Measurements from ENCODE around the gene APOL1. TPM values are rescaled to one million over a fixed set of nuclear protein-coding genes. Genes with fewer than 3 reads are reported as not detected.

APOL1 gene
- total RNA-seq, 1 donor from 2014 or later: not detected

DNA sequence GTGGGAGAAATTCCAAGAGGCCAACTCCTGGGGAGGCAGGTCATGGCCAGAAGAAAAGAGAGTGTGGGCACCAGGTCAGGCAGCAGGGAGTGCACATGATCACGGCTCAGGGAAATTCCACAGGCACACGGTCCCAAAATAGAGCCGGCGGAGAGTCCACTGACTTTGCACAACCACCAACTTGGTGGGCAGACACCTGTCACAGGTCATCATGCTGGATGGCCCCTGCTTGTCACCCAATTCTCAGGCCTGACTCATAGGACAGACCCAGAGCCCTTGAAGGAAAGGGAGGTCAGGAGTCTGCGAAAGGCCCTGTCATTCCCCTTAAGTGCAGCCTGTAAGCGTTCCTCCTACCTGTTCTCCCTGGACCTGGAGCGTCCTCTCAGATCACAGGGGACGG is 29.4 kb upstream of the APOL1 start:
- Histone ChIP-seq H3K4me3 (no peak overlapping the region), H3K9ac (no peak overlapping the region), H3F3A (ENCODE audit: low read depth) (no peaks in the 10 kb centered on the region), H3K4me2 (no peak overlapping the region), H3K79me2 (ENCODE audit: low read depth) (no peaks in the 10 kb centered on the region), H3K9me3 (ENCODE audit: low read depth) (no peaks in the 10 kb centered on the region), H3K36me3 (no peaks in the 10 kb centered on the region), H3K27ac (no peak overlapping the region), H3K4me1 (peaks cover 16% of the 10 kb centered on the region), H4K20me1 (ENCODE audit: low read depth) (no peaks in the 10 kb centered on the region), H3K27me3 (no peaks in the 10 kb centered on the region), H2AFZ (replicated peaks) (no peak overlapping the region)
- H3K36me3 Mint-ChIP-seq: peaks cover 7% of the 10 kb centered on the region
- H3K27me3 Mint-ChIP-seq (ENCODE audit: insufficient read depth, low read depth): peaks cover 5% of the 10 kb centered on the region
- TF ChIP-seq CTCF (IDR thresholded peaks at IDR 0.05): no peak
- no peak for TF ChIP-seq EZH2 (IDR thresholded peaks at IDR 0.05)
- no peak for TF ChIP-seq EZH2phosphoT487 (IDR thresholded peaks at IDR 0.05)
- H3K27ac Mint-ChIP-seq: no peak overlapping the region
- no peak for DNase-seq (ENCODE audit: low spot score)
- no peak overlapping the region for H3K4me3 Mint-ChIP-seq
- no peaks in the 10 kb centered on the region for H3K9me3 Mint-ChIP-seq
- peaks cover 20% of the 10 kb centered on the region for H3K4me1 Mint-ChIP-seq

DNA sequence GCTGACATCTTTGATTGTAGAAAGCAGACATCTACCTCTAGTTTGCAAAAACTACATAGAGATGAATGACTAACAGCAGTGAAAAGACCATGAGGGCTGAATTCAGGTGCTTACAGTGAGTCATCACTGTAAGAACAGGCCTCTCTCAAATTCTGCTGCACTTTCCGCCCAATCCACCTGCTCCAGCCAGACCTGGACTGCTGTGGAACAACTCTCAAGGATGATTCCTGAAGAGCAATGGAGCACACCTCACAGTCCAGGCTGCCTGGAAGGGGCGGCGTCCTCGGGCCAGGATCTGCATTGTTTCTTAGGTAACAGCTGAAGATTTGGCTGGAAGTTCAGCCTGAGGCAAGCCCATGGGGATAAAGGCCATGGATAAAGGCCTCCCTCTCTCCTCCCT is 28.7 kb upstream of the APOL1 start:
- H3K4me1 ChIP-seq: peaks cover 16% of the 10 kb centered on the region
- Mint-ChIP-seq H3K4me1 (peaks cover 25% of the 10 kb centered on the region), H3K27me3 (ENCODE audit: insufficient read depth, low read depth) (peaks cover 2% of the 10 kb centered on the region), H3K36me3 (peaks cover 12% of the 10 kb centered on the region), H3K27ac (no peak overlapping the region), H3K4me3 (no peak overlapping the region), H3K9me3 (no peaks in the 10 kb centered on the region)
- H3K36me3 ChIP-seq: no peaks in the 10 kb centered on the region
- no peak overlapping the region for H3K4me3 ChIP-seq
- no peak overlapping the region for H3K27ac ChIP-seq
- no peak overlapping the region for H3K9ac ChIP-seq
- H3K4me2 ChIP-seq: no peak overlapping the region
- TF ChIP-seq CTCF (IDR thresholded peaks at IDR 0.05) (no peak), EZH2 (IDR thresholded peaks at IDR 0.05) (no peak), EZH2phosphoT487 (IDR thresholded peaks at IDR 0.05) (no peak)
- H3F3A ChIP-seq (ENCODE audit: low read depth): no peaks in the 10 kb centered on the region
- H3K27me3 ChIP-seq: no peaks in the 10 kb centered on the region
- H2AFZ ChIP-seq (replicated peaks): no peak overlapping the region
- no peaks in the 10 kb centered on the region for H3K79me2 ChIP-seq (ENCODE audit: low read depth)
- DNase-seq (ENCODE audit: low spot score): no peak
- H4K20me1 ChIP-seq (ENCODE audit: low read depth): no peaks in the 10 kb centered on the region
- no peaks in the 10 kb centered on the region for H3K9me3 ChIP-seq (ENCODE audit: low read depth)

DNA sequence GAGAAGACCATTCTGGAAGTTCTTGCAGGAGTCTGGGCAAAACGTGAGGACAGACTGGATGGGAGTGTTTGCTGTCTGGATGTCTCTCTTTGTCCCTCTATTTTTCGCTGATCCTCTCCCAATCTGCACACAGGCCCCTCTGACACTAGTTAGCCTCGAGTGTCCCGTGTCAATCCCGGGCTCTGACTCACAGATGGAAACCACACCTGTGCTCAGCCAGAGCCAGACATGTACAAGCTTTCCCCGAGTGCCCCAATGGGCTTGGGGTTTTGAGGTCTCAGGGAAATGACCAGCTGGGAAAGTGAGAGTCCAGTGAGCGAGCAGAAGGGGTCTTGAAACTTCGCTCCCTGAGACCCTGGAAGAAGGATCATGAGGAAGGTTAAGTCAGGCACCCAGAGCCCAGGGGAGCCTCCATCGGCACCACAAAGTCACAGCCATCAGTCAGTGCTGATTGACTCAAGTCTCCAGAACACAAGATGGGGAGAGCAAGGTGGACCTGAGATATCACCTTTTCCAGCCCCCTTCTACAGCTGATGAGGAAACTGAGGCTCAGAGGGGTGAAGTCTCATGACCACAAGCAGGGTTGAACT is 27.5 kb upstream of the APOL1 start:
- TF ChIP-seq EZH2 (IDR thresholded peaks at IDR 0.05) (no peak), EZH2phosphoT487 (IDR thresholded peaks at IDR 0.05) (no peak), CTCF (IDR thresholded peaks at IDR 0.05) (no peak)
- Histone ChIP-seq H4K20me1 (ENCODE audit: low read depth) (no peaks in the 10 kb centered on the region), H2AFZ (replicated peaks) (no peak overlapping the region), H3K27ac (no peak overlapping the region), H3K9ac (no peak overlapping the region), H3K9me3 (ENCODE audit: low read depth) (no peaks in the 10 kb centered on the region), H3K27me3 (no peaks in the 10 kb centered on the region), H3K4me1 (peaks cover 16% of the 10 kb centered on the region), H3K4me2 (no peak overlapping the region), H3F3A (ENCODE audit: low read depth) (no peaks in the 10 kb centered on the region), H3K4me3 (no peak overlapping the region), H3K79me2 (ENCODE audit: low read depth) (no peaks in the 10 kb centered on the region), H3K36me3 (no peaks in the 10 kb centered on the region)
- Mint-ChIP-seq H3K4me3 (no peak overlapping the region), H3K36me3 (peaks cover 13% of the 10 kb centered on the region), H3K4me1 (peaks cover 21% of the 10 kb centered on the region), H3K27me3 (ENCODE audit: insufficient read depth, low read depth) (peaks cover 3% of the 10 kb centered on the region), H3K27ac (peak overlapping the region; percentile 11), H3K9me3 (no peaks in the 10 kb centered on the region)
- DNase-seq (ENCODE audit: low spot score): no peak

Measured in neural progenitor cell (in vitro differentiated cells).